ENCODE measurements around the gene PARP2.

DNA sequence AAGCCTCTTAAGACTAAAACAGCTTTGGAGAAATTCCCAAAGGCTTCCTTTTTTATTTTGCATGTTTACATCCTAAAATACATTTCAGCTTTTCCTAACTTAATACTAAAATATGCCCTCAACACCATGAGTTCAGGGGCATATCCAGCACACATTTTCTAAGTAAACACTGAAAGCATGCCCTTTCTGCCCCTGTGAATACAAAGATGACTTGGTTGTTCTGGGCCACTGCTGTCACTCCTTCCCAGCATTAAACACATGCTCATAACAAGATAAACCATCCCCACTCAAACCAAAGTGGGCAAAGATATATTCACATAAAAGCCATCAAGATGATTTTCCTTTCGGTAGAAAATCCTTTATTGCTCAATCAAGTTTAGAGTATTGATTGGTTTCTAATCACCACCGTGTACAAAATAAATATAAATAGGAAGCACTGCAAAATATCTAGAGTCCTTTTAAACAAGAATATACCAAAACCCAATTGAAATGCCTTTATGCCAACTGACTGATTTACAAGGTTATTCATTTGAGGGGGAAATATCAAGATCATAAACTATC, 12.3 kb upstream of the PARP2 start:
- TF ChIP-seq, protein P1, sequence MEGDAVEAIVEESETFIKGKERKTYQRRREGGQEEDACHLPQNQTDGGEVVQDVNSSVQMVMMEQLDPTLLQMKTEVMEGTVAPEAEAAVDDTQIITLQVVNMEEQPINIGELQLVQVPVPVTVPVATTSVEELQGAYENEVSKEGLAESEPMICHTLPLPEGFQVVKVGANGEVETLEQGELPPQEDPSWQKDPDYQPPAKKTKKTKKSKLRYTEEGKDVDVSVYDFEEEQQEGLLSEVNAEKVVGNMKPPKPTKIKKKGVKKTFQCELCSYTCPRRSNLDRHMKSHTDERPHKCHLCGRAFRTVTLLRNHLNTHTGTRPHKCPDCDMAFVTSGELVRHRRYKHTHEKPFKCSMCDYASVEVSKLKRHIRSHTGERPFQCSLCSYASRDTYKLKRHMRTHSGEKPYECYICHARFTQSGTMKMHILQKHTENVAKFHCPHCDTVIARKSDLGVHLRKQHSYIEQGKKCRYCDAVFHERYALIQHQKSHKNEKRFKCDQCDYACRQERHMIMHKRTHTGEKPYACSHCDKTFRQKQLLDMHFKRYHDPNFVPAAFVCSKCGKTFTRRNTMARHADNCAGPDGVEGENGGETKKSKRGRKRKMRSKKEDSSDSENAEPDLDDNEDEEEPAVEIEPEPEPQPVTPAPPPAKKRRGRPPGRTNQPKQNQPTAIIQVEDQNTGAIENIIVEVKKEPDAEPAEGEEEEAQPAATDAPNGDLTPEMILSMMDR (conservative IDR thresholded peaks at IDR 0.05; ENCODE audit: low read length): no peak
- TF ChIP-seq EZH2phosphoT487 (IDR thresholded peaks at IDR 0.05; ENCODE audit: borderline replicate concordance): no peak
